GM13977 (cell line): ENCODE measurements around the gene ARHGAP10.
"Not testable (repeated sequence)": the region's sequence is repeated elsewhere in the genome, so short reads cannot be mapped to it uniquely, and the experiment has no call there.

Experiments used
- DNase-seq: peaks from one replicate; pipeline ENCODE4 v3.0.0; 2012; ENCODE audit warnings: low spot score
- CTCF ChIP-seq: IDR thresholded peaks from 2 replicates; pipeline ENCODE4 v1.5.1; 2012; ENCODE audit warnings: mild to moderate bottlenecking, control low read depth; ENCODE audit not compliant: insufficient read depth; ENCODE audit errors: extremely low read depth, missing control alignments
- in situ Hi-C: fragments of 300-500 bp; cut with MboI; formaldehyde crosslinking; loops from one replicate; pipeline ENCODE4 v1.12.0; 2022; ENCODE audit warnings: low sequenced_read_pairs, low pct_unique_long_range_greater_than_20kb, mixed read lengths, inconsistent platforms; ENCODE audit not compliant: unreplicated experiment

The ARHGAP10 gene

GRCh38 chr4:147909225-147909624, 177.3 kb downstream of the ARHGAP10 start:
- DNase-seq = no peak
- no peak for TF ChIP-seq CTCF
- in situ Hi-C loops = no loop called here

GRCh38 chr4:147910315-147910714, 178.4 kb downstream of the ARHGAP10 start:
- TF ChIP-seq CTCF = no peak
- DNase-seq = no peak
- in situ Hi-C loops = no loop called here

- in situ Hi-C loops, DNase-seq: not testable (repeated sequence)
Measured at GRCh38 chr4:147912106-147912505, 180.2 kb downstream of the ARHGAP10 start.

GRCh38 chr4:147913137-147913536, 181.2 kb downstream of the ARHGAP10 start:
- no peak for TF ChIP-seq CTCF
- DNase-seq = no peak
- in situ Hi-C loops = no loop called here

- no peak for DNase-seq
- in situ Hi-C loops = no loop called here
- TF ChIP-seq CTCF = no peak
Measured at GRCh38 chr4:147916351-147916750, 184.5 kb downstream of the ARHGAP10 start.

- no peak for DNase-seq
- in situ Hi-C loops = no loop called here
- no peak for TF ChIP-seq CTCF
Measured at GRCh38 chr4:147923381-147923780, 191.5 kb downstream of the ARHGAP10 start.

GRCh38 chr4:147923854-147924253, 192.0 kb downstream of the ARHGAP10 start:
- no peak for DNase-seq
- TF ChIP-seq CTCF = no peak
- in situ Hi-C loops = no loop called here
